Loucy (cell line): Measurements from ENCODE around the gene PTPRK.

Experiments
- H2AFZ ChIP-seq: fragments of 200-600 bp; sonication (generic); 2 replicates; pipeline ENCODE4 v1.6.0; 2016; ENCODE audit warnings: antibody characterized with exemption, mild to moderate bottlenecking, low read length, moderate library complexity
- H3F3A ChIP-seq: fragments of 200-600 bp; 2 replicates; pipeline ENCODE4 v1.6.0; 2016; ENCODE audit warnings: antibody characterized with exemption, low read depth, mild to moderate bottlenecking
- H3K27me3 ChIP-seq: fragments of 200-600 bp; sonication (generic); 2 replicates; pipeline ENCODE4 v1.6.1; 2014; ENCODE audit warnings: low read length, mild to moderate bottlenecking; ENCODE audit not compliant: insufficient read depth, poor library complexity, severe bottlenecking
- H3K36me3 ChIP-seq: fragments of 200-600 bp; sonication (generic); 2 replicates; pipeline ENCODE4 v1.6.1; 2016; ENCODE audit warnings: low read length; ENCODE audit not compliant: insufficient read depth
- H3K4me1 ChIP-seq: fragments of 200-600 bp; sonication (generic); 2 replicates; pipeline ENCODE4 v1.5.1; 2014; ENCODE audit warnings: low read length, mild to moderate bottlenecking; ENCODE audit not compliant: insufficient read depth, poor library complexity, severe bottlenecking
- H3K4me2 ChIP-seq: fragments of 200-600 bp; sonication (generic); 2 replicates; pipeline ENCODE4 v1.6.0; 2014; ENCODE audit warnings: antibody characterized with exemption, low read length, low read depth, mild to moderate bottlenecking; ENCODE audit not compliant: poor library complexity, severe bottlenecking
- H3K4me3 ChIP-seq: fragments of 200-600 bp; sonication (generic); 2 replicates; pipeline ENCODE4 v1.5.1; 2014; ENCODE audit warnings: low read length, mild to moderate bottlenecking, mixed read lengths; ENCODE audit not compliant: poor library complexity, severe bottlenecking
- H3K79me2 ChIP-seq: fragments of 200-600 bp; sonication (generic); 2 replicates; pipeline ENCODE4 v1.6.1; 2014; ENCODE audit warnings: low read length; ENCODE audit not compliant: insufficient read depth
- H3K9ac ChIP-seq: fragments of 200-600 bp; sonication (generic); 2 replicates; pipeline ENCODE4 v1.6.0; 2014; ENCODE audit warnings: mild to moderate bottlenecking, low read depth, low read length, moderate library complexity; ENCODE audit not compliant: poor library complexity, severe bottlenecking
- H3K9me2 ChIP-seq: fragments of 200-600 bp; sonication (generic); replicated peaks from 2 replicates; pipeline ENCODE4 v1.6.1; 2016; ENCODE audit warnings: low read depth, low read length, mixed read lengths
- H3K9me3 ChIP-seq: fragments of 200-600 bp; sonication (generic); 2 replicates; pipeline ENCODE4 v1.6.1; 2014; ENCODE audit warnings: mild to moderate bottlenecking, antibody characterized with exemption, low read length, low read depth; ENCODE audit not compliant: insufficient read depth
- H4K20me1 ChIP-seq: fragments of 200-600 bp; sonication (generic); 2 replicates; pipeline ENCODE4 v1.6.0; 2014; ENCODE audit warnings: antibody characterized with exemption, low read length, mild to moderate bottlenecking; ENCODE audit not compliant: insufficient read depth, poor library complexity, severe bottlenecking
- CTCF ChIP-seq: fragments of 200-600 bp; sonication (generic); conservative IDR thresholded peaks from 2 replicates; pipeline ENCODE4 v1.5.1; 2014; ENCODE audit warnings: mild to moderate bottlenecking, antibody characterized with exemption, low read length
- EZH2phosphoT487 ChIP-seq: fragments of 200-600 bp; IDR thresholded peaks from 2 replicates; pipeline ENCODE4 v1.6.1; 2018; ENCODE audit warnings: antibody characterized with exemption, mild to moderate bottlenecking, moderate library complexity, borderline replicate concordance

Gene PTPRK

GRCh38 chr6:128028183-128028582 lies 492.2 kb downstream of the PTPRK start:
- Histone ChIP-seq H3K4me2 (no peak overlapping the region), H3K36me3 (no peaks in the 10 kb centered on the region), H4K20me1 (no peaks in the 10 kb centered on the region), H3F3A (no peaks in the 10 kb centered on the region), H3K27me3 (no peaks in the 10 kb centered on the region), H3K4me3 (no peak overlapping the region), H3K9ac (no peak overlapping the region), H3K79me2 (no peaks in the 10 kb centered on the region), H3K4me1 (peaks cover 41% of the 10 kb centered on the region), H3K9me2 (no peaks in the 10 kb centered on the region), H2AFZ (no peak overlapping the region), H3K9me3 (no peaks in the 10 kb centered on the region)
- TF ChIP-seq EZH2phosphoT487 (no peak), CTCF (no peak)

DNA sequence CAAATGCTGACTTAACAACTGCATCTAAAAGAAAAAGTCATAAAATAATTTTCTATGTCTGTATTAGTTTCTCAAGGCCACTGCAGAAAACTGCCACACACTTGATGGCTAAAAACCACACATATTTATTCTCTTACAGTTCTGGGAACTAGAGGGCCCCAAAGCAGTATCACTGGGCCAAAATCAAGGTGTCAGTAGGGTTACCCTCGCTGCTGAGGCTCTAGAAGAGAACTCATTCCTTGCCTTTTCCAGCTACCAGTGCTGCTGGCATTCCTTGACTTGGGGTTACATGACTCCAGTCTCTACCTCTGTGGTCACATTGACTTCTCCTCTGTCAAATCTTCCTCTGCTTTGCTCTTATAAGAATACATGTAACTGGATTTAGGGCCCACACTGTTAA lies 494.9 kb downstream of the PTPRK start:
- H3K4me3 ChIP-seq, result no peak overlapping the region
- H3K36me3 ChIP-seq, result no peaks in the 10 kb centered on the region
- H3K4me1 ChIP-seq, result peaks cover 19% of the 10 kb centered on the region
- H2AFZ ChIP-seq, result no peak overlapping the region
- H4K20me1 ChIP-seq, result no peaks in the 10 kb centered on the region
- H3K4me2 ChIP-seq, result no peak overlapping the region
- no peaks in the 10 kb centered on the region for H3K27me3 ChIP-seq
- TF ChIP-seq CTCF (no peak), EZH2phosphoT487 (no peak)
- no peak overlapping the region for H3K9ac ChIP-seq
- no peaks in the 10 kb centered on the region for H3F3A ChIP-seq
- H3K9me2 ChIP-seq, result no peaks in the 10 kb centered on the region
- no peaks in the 10 kb centered on the region for H3K79me2 ChIP-seq
- H3K9me3 ChIP-seq, result no peaks in the 10 kb centered on the region

DNA sequence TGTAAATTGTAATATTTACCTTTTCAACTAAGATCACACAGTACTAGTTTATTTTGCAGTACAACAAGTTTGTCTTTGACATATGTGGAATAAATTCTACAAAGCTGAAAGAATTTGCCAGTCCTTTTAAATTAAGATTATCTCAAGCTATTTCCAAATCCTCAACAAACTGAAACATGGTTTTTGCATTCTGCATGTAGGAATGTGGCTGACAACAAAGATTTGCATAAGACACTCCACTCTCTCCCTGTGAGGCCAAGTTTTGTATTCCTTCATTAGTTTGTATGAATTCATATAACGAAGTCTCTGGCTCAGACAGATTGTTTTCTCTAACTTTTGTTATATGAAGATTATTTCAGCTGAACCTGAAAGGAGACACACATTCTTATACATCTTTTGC lies 495.4 kb downstream of the PTPRK start:
- Histone ChIP-seq H3K4me1 (peaks cover 17% of the 10 kb centered on the region), H3K27me3 (no peaks in the 10 kb centered on the region), H3K9me3 (no peaks in the 10 kb centered on the region), H3K79me2 (no peaks in the 10 kb centered on the region), H3K4me2 (no peak overlapping the region), H3K9me2 (no peaks in the 10 kb centered on the region), H3K36me3 (no peaks in the 10 kb centered on the region), H3K4me3 (no peak overlapping the region), H4K20me1 (no peaks in the 10 kb centered on the region), H3F3A (no peaks in the 10 kb centered on the region), H3K9ac (no peak overlapping the region), H2AFZ (no peak overlapping the region)
- TF ChIP-seq CTCF (no peak), EZH2phosphoT487 (no peak)
